Measurements from ENCODE around the gene AGAP1.

AGAP1 gene

DNA sequence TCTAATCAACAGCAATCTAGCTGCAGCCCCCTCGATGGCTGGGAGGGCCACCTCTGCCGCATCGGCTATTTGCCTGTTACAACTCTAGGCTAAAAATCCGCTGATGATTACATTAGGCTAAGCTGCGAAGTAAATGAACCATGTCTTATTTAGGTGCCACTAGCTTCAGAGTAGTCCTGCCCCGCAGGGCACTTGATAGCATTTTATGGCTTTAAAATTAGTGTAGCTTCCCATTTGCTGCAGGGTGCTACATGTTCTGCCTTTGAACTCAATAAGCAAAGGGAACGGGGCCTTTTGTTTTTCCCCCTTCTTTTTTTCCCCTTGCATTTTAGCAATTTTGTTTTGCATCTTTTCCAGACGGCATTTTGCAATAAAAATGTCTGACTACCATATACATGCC lies 404.1 kb downstream of the AGAP1 start:
- peak in 2 of 3 experiments; percentile 44 to 78 for DNase-seq

DNA sequence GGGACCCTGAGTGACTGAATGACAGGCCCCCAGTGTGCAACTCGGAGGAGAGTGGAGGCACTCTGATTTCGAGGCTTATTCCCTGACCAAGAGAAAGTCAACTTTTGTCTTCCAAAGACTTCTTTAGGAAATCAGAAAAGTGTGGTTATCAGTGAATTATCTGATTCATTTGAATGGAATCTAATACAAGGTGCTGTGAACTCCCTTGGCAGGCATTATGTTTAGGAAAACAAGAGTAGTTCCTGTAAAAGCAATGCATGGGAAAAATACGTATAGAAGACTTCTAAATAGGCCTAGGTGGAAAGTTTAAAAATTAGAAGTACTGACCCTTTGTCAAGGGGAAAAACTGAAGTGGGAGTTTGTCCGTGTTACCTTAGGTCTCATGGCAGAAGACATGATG lies 404.9 kb downstream of the AGAP1 start:
- no peak for DNase-seq

DNA sequence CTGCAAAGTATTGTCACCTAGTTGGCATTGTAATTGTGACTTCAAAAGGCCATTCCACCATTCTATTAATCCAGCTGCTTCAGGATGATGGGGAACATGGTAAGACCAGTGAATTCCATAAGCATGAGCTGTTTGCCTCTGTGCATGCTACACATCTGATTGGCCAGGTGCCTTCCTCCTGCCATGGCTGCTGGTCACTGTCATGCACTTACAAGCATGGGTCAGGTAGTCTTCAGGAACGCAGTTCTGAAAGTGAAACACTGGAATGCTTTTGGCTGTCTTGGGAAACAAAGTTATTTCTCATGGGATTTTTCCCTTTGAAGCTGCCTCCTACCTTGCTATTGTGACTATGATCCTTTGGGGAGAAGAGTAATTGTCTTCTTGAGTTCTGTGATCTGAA lies 406.8 kb downstream of the AGAP1 start:
- DNase-seq = no peak

DNA sequence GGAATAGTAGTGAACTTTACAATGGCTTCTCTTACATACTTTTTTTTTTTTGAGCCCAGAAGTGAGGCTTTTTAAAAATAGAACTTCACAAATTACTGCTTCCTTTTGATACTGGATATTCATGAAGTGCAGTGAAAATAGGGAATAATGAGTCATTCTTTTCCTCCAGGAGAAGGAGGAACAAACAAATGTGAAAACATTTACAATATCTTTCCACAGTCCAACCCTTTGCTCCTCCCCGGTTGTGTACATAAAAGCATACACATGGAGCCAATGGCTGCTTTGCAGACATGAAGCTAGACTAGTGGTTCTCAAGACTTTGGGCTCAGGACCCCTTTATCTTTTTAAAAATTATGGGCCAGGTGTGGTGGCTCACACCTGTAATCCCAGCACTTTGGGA lies 407.4 kb downstream of the AGAP1 start:
- DNase-seq = no peak

DNA sequence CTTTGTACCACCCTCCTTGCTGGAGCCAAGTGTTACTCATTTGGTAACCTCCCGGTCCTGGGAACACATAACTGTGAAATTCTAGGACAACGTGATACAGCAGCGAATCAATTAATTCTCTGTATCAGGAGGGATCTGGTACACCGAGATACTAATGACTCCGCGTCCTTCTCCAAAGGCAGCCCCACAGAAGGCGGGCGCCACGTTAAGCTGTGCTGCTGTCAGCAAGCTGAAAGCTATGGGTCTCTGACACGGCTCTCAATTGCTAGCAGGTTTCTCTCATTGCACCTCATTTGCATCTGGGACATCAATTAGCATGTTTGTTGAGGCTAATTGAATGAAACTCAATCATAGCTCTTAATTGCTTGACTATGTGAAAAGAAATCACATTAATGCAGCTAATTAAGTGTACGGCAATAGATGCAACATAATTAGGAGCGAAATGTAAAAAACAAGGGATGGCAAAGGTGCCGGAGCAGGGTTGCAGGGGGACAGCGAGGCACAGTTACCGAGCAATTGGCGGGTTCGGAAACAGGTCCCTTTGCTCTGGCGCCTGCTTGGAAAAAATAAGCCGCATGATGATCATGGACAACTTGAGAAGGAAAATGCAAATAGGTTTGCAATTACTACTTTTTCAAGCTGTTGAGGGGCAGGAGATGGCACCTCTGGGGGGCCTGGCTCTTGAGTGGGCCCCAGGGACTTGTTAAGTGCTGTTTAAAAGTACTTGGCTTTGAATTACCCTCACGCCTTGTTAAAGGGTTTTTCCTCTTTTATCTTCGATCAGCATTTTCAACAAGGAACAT lies 410.1 kb downstream of the AGAP1 start:
- DNase-seq = peak in 2 of 3 experiments; percentile 44 to 80

DNA sequence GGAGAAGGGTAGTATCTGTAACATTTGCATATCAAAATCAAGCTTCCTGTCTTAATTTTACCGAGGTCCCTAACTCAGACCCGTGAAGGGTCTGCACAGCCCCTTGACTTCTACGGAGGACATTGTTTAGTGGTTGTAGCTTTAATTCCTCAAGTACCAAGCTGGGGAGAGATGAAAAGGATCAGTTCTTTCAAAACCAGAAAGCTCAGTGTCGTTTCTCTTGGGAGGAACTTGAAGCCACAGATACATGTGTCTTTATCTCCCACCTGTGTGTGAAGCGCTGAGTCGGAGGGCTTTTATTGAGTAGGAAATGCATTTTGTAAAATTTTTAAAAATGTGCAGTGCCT lies 410.7 kb downstream of the AGAP1 start:
- DNase-seq = peak in 1 of 3 experiments; percentile 44

DNA sequence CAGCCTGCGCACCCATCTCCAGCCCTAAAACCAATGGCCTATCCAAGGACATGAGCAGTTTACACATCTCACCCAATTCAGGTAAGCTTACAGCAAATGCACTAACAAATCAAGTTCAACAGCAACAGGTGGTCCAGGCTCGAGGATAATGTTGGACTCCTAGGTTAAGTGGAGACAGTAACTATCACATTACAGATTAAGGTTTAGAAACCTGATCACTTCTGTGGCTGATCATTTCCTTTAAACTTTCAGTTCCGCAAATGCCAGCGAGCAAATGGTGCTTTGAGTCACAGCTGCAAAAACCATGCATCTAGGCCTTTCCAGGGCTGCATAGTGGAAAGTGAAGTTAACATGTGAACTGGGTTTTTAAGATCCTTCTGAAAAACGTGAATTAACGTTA lies 415.0 kb downstream of the AGAP1 start:
- no peak for DNase-seq

DNA sequence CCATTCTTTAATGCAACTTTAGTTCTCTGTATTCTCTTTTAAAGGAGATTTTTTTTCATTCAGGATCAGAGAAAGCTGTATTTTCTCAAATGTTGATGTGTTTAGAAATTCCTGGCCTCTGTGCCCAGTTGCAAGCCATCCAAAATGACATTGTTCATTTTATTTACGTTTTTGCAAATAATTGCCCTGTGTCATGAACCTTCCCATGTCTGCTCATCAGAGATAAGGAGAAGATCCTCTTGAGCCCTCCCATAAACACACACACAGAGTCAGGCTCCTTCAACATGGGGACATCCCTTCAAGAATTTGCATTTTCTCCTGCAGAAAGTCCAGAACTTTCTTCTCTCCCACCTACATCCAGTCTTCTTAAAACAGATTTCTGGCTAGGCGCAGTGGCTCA lies 415.5 kb downstream of the AGAP1 start:
- no peak for DNase-seq

DNA sequence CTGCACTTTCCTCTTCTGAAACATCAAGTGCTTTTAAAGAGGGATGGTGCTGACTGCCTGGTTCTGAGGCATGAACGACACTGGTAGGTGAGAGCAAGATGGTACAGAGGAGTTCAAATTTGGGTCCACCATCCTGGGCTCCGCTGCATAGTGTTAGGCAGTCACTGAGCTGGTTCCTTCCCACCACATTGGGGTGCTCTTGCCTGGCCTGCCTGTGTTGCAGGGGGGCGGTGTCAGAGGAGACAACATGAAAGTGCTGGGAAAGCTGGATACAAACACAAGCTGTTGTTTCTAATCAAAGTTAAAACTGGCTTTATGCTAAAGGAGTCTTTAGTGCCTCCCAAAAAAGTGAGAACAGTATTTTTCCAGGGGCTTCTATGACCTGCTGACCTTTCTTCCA lies 416.2 kb downstream of the AGAP1 start:
- no peak for DNase-seq

DNA sequence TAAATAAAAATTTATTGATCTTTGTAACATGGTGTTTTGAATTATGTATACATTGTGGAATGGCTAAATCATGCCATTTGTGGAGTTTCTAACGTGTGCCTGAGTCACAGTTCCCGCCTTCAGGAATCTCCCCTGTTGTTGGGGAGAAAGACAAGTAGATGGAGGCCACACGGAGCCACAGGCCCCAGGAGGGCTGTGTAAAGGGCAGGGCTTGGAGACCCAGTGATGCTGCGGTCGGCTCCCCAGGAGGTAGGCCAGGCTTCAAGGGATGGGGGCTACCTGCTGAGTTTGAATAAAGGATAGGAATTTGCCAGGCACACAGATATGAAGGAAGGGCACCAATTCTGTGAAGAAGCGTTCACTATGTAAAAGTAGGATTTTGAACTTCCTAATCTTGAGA lies 417.3 kb downstream of the AGAP1 start:
- DNase-seq = no peak

DNA sequence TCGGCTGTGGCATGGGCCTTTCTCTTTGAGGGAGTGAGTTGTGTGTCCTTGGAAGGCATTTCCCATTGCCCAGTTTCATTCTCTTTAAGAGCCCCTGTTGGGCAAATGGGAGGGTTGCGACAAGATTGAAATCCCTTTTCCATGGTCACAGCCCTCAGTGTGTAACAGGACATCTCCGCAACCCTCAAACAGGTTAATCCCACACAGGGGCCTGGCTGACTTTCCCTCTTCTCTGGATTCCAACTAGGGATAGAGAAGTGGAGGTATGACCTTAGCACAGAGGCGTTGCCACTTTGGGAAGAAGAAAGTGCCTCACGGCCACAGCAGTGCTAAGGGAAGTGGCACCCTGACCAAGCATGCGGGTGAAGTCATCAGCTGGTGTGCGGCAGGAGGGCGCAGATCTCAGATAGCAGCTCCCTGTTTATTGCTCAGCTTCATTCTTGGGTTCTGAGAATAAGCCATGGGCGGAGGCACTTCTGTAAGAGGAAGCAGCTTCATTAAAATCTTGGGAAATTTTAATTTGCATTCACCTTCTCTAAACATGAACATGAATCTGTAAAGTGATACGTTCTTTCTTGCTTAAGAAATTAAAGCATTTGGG lies 417.9 kb downstream of the AGAP1 start:
- DNase-seq = no peak

DNA sequence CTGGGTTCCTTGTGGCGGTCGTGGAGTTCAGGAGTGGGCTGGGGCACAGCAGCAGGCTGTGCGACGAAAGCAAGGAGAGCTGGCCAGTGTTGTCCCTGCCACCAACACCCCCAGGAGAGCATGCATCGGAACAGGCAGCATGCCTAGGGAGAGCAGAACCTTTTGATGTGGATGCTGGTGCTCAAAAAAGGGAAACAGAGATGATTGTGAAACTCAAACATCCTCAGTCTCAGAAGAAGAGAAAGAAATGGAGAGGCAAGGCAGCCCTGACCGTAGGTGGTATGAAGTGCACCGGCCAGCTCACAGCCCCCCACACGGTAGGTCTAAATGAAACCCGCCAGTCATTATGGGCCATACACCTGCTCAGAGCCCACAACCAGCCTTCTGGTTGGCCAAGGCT lies 420.9 kb downstream of the AGAP1 start:
- no peak for DNase-seq

DNA sequence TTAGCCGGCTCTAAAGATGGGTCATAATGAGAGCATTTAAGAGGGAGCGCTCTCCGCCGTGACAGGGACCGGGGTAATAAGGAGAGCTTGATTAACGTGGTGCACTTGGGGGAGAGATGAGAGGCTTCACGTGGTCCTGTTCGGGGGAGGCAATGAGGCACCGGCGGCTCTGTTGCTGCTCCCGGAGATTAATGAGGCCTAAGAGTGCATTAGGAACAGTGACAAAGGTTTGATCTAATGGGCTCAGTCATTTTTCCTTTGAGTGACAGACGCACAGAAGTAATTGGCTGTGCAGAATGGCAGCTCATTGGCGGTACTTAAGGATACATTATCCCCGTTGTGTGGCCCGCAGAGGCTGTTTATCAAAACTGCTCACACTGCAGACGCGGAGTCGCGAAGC lies 423.7 kb downstream of the AGAP1 start:
- DNase-seq = peak; percentile 78 to 98 (median 83)

DNA sequence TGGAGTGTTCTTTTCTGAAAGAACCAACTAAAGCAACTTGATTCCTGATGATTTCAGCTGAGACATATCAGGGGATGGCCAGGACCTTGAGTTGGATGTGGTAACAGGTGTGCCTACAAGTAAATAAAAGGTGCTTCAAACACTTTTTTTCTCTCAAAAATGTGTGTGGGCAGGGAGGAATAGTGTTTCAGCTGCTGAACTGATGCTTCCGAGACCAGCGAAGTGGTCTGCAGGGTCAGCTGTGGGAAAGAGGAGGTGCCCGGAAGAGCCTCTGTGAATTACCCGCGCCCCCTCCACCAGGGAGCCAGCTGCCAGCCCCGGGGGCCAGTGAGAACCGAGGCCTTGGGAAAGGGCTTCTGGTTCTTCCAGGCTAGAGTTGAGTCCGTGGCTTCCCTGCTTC lies 425.0 kb downstream of the AGAP1 start:
- DNase-seq = no peak

DNA sequence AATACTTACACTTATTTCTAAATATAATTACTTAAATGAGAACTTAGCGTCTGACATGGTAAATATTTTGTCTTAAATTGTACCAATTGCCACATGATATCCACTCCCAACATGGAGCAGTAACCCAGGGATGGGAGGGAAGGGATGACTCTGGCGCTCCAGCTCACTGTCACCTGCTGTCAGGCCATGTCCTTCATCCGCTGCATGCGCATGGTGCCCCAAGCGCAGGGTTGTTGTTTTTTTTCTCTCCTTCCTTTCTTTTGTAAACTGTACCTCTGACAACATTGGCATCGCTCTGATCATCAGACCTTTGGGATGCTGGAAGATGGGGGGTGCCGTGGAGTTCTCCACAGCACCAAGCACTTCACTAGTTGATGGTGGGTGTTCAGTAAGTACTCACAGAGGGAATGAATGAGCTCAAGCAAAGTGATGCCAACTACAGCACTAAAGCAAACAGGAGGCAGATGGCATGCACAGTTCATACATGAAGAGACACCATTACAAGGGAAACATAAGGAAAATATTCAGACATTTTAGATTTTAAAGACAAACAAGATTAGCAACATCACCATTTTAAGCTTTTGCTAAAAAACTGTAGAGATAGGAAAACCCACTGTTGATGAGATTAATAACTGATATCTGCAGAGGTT lies 426.5 kb downstream of the AGAP1 start:
- DNase-seq = no peak

DNA sequence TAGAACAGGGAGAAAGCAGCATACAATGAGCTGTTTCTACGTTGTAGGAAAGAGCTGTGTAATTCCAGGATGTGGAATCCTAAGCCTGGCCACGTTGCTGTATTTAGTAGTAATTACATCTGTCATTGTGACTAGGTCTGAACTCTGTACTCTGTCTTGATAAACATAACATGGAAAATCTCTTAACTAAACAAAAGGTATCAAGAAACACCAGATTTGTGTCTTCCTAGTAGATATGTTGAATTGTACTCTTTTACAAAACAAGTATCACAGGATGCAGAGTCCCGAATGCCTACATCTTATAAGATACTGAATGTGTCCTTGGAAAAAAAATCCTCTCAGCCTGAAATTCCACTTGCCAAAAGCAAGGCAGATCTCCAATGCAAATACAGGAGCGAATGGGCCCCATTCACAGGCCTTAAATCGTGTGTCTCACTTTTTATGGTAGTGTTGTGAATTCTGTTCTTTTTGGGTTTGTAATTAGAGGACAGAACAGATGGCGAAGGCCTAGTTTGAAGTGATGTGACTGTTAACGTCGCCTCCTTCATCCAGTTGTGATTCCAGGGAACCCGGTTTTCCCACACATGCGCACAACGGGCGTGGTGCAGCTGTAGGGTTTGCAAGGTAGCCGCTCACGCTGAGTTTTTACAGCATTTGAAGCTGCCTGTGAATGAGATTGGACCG lies 427.8 kb downstream of the AGAP1 start:
- DNase-seq = no peak

DNA sequence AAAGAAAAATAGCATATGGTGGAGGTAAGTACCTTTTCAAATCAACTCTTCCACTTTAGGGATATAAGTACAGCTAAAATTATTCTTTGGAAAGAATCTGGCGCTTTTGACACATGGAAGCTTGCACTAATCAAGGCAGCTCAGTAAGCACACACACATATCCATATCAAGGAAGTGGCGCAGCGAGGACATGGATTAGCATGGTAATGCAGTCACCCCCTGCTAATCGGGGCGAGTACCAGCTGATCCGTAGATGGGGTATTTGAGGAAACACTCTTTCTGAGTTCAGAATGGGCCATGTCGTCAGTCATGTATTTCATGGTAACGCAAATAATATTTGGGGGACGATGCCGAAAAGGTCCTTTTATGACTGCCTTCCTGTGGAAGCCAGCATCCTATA lies 429.0 kb downstream of the AGAP1 start:
- no peak for DNase-seq

DNA sequence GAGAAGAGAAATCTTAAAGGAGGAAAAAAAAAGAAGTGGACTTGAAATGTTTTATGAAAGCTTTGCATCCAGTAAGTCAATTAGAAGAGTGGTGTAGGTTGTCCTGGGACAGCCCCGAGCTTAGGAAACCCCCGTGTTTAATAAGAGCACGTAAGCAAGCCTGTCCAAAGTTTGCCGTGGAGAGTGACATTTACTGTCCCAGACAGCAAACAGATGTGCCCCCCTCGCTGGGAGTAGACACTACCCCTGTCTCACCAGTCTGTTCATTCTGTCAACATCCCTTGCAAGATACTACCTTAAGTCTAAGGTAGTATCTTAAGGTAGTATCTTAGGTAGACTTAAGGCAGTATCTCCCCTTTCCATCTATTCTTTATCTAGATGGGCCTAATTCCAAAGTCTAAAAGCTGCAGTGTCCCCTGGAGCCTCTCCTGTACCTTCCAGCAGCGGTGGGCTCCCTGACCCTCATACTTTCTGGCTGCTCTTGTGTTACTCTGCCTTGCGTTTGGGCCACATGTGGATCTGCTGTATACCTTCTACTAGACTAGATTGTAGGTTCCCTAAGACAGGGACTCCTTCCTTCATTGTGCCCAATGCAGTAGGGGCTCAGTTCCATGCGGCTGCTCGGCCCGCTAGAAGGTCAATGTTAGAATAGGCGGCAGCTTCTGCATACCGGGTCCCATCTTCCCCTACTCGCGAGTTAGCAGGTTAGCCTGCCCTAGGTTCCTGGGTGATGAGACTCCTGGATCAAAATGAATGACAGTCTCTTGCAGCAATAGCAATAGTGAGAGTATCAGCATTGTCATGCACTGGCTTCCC lies 430.2 kb downstream of the AGAP1 start:
- no peak for DNase-seq

DNA sequence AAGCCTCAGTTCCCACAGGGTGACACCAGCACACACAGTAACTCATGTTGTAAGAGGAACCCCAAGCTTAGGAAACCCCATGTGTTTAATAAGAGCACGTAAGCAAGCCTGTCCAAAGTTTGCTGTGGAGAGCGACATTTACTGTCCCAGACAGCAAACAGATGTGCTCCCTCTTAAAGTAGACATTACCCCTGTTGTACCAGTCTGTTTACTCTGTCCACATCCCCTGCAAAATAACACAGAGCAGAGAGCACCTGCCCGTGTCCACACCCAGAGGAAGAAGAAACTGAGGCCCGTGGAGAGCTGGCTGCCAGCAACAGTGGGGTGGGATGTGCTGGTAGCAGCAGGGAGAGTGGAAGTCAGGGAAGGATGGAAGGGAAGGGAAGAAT lies 430.8 kb downstream of the AGAP1 start:
- no peak for DNase-seq

DNA sequence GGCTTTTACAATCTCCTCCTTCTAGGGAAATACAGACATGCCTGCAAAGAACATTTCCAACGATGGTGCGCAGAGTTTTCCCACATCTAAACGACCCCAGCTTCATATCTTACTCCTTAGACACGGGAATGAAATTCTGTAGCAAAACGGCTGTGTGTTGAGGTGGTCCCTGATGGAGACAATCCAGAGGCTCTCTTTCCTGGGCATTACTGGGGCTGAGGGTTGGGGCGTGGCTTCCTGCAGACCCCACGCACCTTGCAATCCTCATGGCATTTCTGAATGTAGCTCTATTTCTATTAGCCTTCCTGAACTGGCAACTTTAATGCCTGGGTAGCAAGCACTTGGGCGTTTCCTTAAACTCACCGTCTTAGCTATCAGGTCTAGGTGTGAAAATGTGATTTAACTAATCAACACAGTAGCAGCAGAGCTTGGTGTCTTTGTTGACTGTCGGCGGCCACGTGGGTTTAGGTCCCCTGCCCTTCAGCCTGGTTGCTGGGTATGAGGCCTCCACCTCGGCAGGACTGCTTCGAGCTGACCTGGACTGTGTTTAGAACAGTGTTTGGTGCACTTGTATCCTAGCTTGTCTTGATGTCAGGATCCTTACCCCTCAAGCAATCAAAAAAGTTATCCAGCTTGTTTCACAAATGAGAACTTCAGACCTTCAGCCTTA lies 431.5 kb downstream of the AGAP1 start:
- no peak for DNase-seq

DNA sequence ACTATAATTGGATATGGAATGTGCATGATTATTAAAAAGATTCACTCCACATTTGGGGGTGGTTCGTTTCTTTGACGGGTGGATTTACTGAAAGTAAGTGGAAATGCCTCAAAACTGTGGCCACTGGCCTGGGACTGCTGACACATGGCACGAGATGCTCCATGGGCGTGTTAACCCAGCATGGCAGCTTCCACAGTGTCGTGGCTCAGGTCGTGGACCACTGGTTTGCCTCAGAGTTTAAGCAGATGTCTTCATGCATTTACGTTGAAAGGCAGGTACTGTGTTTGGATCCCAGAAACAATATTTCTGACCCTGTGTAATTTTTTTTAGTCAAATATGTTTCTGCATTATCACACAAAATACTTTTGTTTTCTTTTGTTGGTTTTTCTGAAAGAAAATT lies 432.4 kb downstream of the AGAP1 start:
- DNase-seq = no peak

DNA sequence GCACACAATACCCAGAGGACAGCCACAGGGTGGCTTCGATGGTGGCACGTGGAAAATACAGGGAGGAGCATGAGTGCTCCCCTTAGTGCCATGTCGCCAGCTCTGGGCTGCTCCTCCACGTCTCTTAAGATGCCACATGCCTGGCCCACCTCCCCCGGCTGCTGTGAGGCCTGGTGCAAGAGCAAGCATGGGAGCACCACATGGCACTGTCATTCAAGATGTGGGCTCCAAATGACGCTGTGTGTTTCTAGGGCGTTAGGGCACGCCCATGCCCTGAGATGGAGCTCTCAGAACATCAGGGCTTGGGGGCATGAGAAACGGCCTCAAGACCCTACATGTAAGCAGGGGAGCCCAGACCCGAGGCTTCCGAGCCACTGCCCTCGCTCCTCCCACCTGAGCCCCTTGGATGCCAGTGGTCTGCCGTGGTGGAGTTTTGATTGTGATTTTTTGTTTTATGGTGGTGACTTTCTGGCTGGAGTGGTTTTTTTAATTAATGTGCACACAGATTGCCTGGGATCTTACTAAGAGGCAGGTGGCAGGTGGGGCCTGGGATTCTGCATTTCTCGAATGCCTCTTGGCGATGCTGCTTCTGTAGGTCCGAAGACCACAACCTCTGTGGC lies 435.0 kb downstream of the AGAP1 start:
- no peak for DNase-seq
